ENCODE data around the gene SPA17.
A peak's percentile ranks its signal among the peaks of the same experiment; 100 is the strongest.

The SPA17 gene

GRCh38 chr11:124745270-124745834, 71.6 kb downstream of the SPA17 start:
- no peak for DNase-seq
- Mint-ChIP-seq H3K4me3 (peak overlapping the region; percentile 67), H3K36me3 (ENCODE audit: low read depth) (no peaks in the 10 kb centered on the region), H3K27ac (no peak overlapping the region), H3K27me3 (ENCODE audit: low read depth, poor library complexity) (peaks cover 100% of the 10 kb centered on the region), H3K9me3 (peaks cover 4% of the 10 kb centered on the region), H3K4me1 (peaks cover 34% of the 10 kb centered on the region)
- TF ChIP-seq CTCF (IDR thresholded peaks at IDR 0.05) = no peak

- Mint-ChIP-seq H3K4me1 (peaks cover 27% of the 10 kb centered on the region), H3K4me3 (peak overlapping the region; percentile 80), H3K27ac (no peak overlapping the region), H3K36me3 (ENCODE audit: low read depth) (no peaks in the 10 kb centered on the region), H3K27me3 (ENCODE audit: low read depth, poor library complexity) (peaks cover 100% of the 10 kb centered on the region), H3K9me3 (peaks cover 5% of the 10 kb centered on the region)
- no peak for TF ChIP-seq CTCF (IDR thresholded peaks at IDR 0.05)
- no peak for DNase-seq
These were observed 72.3 kb downstream of the SPA17 start for GRCh38 chr11:124745835-124746620.

GRCh38 chr11:124746621-124747243, 73.0 kb downstream of the SPA17 start:
- Mint-ChIP-seq H3K4me3 (peak overlapping the region; percentile 80), H3K27me3 (ENCODE audit: low read depth, poor library complexity) (peaks cover 100% of the 10 kb centered on the region), H3K4me1 (peaks cover 20% of the 10 kb centered on the region), H3K36me3 (ENCODE audit: low read depth) (no peaks in the 10 kb centered on the region), H3K9me3 (peaks cover 5% of the 10 kb centered on the region), H3K27ac (no peak overlapping the region)
- peak; percentile 77 for DNase-seq
- TF ChIP-seq CTCF (IDR thresholded peaks at IDR 0.05) = no peak

Data from nephron progenitor cell (in vitro differentiated cells).